Activated T-cell treated with anti-CD3 and anti-CD28 coated beads, Interleukin-2, amount 50 U/mL, for 4 hours (primary cell): ENCODE data around the gene NAV2. TPM values are rescaled to one million over a fixed set of nuclear protein-coding genes. Genes with fewer than 3 reads are reported as not detected.
"Not testable (repeated sequence)": the region's sequence is repeated elsewhere in the genome, so short reads cannot be mapped to it uniquely, and the experiment has no call there.

Source experiments
- ATAC-seq, 2 donors: fragments of 200-7000 bp; cut with Tn5 transposase; one replicate each; pipeline ENCODE4 v1.10.0; 2021
- DNase-seq: peaks from one replicate; pipeline ENCODE4 v3.0.0-alpha.2; 2020
- H3K27me3 Mint-ChIP-seq: one replicate; pipeline ENCODE4 v1.8.0; 2021; ENCODE audit warnings: low read depth, mixed read lengths
- H3K36me3 Mint-ChIP-seq: one replicate; pipeline ENCODE4 v1.8.0; 2022; ENCODE audit warnings: mixed read lengths; ENCODE audit not compliant: insufficient read depth
- H3K4me1 Mint-ChIP-seq: one replicate; pipeline ENCODE4 v1.8.0; 2021; ENCODE audit warnings: low read depth, mixed read lengths
- H3K4me3 Mint-ChIP-seq: one replicate; pipeline ENCODE4 v1.8.0; 2021; ENCODE audit warnings: mild to moderate bottlenecking, moderate library complexity, mixed read lengths
- H3K9me3 Mint-ChIP-seq: one replicate; pipeline ENCODE4 v1.8.0; 2021; ENCODE audit warnings: mixed read lengths
- total RNA-seq, 3 donors: library from RNA; stranded (reverse); gene quantifications; one replicate each; pipeline ENCODE4 v1.2.1, GENCODE V29; 2021

NAV2 gene
- total RNA-seq, 3 donors from 2014 or later = 0.08 to 0.60 (median 0.35) TPM

DNA sequence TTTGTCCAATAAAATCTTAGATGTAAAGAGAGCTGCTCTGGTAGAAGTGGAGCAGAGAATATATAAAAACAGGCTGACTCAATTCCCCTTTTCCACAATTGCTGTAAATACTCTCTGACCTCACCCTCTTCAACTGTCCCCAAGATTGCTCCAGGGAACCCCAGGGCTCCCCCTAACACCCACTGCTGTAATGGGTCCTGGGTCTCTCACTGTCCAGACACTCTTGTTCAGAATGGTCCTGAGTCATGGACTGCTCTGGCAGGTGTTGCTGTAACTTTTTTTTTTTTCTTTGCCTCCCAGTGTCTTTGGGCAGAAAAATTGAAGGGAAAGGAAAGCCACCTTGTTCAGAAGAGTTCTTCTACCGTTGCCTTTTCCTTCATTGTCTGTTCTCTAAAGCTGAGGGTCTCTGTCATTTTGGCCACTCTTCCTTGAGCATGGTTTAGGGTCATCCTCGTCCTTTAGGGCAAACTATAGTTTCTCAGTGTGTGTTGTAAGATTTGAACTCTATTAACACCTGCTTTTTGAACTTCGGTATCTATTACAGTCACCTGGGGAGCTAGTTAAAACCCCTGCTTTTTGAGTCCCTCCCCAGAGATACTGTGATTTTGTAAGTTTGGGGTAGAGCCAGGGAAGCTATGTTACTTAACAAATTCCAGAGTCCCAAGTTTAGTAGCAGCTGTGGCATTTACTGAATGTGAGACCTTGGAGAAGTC is 209.5 kb downstream of the NAV2 start:
- ATAC-seq (no peak), DNase-seq (no peak)
- H3K27me3 Mint-ChIP-seq = peaks cover 2% of the 10 kb centered on the region
- H3K4me3 Mint-ChIP-seq = no peak overlapping the region
- H3K9me3 Mint-ChIP-seq = no peaks in the 10 kb centered on the region
- no peaks in the 10 kb centered on the region for H3K4me1 Mint-ChIP-seq
- no peaks in the 10 kb centered on the region for H3K36me3 Mint-ChIP-seq

DNA sequence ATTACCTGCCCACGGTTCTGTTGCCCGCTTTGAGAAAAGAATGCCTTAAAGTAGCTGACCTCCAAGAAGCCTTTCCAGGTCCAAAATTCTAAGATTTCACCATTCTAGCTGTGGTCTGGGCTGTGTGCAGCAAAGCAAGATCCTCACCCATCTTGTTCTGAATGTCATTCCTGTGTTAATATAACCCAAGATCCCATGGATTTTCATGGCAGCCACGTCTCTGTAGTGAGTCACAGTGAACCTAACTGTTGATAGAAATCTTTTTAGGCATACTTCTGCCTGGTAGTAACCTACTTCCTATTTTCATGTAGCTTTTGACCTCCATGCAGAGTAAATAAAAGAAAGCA is 210.0 kb downstream of the NAV2 start:
- H3K27me3 Mint-ChIP-seq = peaks cover 2% of the 10 kb centered on the region
- no peaks in the 10 kb centered on the region for H3K9me3 Mint-ChIP-seq
- H3K36me3 Mint-ChIP-seq = no peaks in the 10 kb centered on the region
- H3K4me3 Mint-ChIP-seq = no peak overlapping the region
- no peak for ATAC-seq
- no peaks in the 10 kb centered on the region for H3K4me1 Mint-ChIP-seq
- DNase-seq = no peak

DNA sequence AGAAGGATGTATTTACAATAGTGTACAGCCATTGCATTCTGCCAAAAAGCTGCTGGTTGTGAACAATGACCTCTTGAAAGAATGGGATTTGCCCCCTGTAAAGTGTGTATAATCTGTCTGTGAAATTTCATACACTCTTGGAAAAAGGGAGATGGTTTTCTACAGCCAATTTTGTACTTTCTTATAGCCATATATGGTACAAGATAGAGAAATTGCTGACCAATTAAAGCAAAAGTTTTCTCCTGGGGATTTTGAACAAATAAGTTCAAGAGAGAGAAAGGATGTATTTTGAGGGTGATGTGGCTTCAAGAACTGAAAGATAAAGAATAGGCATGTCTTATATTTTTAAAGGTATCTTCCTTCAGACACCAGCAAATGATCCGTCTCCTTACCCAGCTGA is 211.0 kb downstream of the NAV2 start:
- H3K36me3 Mint-ChIP-seq = no peaks in the 10 kb centered on the region
- no peaks in the 10 kb centered on the region for H3K4me1 Mint-ChIP-seq
- H3K4me3 Mint-ChIP-seq = no peak overlapping the region

DNA sequence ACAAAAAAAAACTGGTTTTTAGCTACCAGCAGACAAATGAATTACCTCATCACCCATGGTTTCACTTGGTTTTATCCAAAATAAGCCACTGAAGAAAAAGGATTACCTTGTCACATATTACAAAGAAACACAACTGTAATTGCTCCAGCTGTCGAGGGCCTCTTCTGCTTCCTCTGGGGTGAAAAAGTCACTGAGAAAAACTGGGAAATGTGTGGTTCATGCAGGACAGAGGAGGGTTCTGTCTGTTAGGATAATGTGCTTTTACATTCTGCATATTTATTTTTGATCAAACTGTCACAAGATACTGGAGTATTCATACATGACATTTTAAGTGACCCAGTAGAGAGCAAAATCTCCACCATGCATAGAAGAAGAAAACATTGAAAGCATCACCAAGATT is 211.7 kb downstream of the NAV2 start:
- no peaks in the 10 kb centered on the region for H3K9me3 Mint-ChIP-seq
- no peaks in the 10 kb centered on the region for H3K4me1 Mint-ChIP-seq
- ATAC-seq (no peak), DNase-seq (no peak)
- peaks cover under 1% of the 10 kb centered on the region for H3K27me3 Mint-ChIP-seq
- H3K36me3 Mint-ChIP-seq = no peaks in the 10 kb centered on the region
- no peak overlapping the region for H3K4me3 Mint-ChIP-seq

More for the DNA sequence above, 211.0 kb downstream of the NAV2 start:
- ATAC-seq = no peak
- Mint-ChIP-seq H3K9me3 (no peaks in the 10 kb centered on the region), H3K27me3 (peaks cover 2% of the 10 kb centered on the region)
- no peak for DNase-seq

DNA sequence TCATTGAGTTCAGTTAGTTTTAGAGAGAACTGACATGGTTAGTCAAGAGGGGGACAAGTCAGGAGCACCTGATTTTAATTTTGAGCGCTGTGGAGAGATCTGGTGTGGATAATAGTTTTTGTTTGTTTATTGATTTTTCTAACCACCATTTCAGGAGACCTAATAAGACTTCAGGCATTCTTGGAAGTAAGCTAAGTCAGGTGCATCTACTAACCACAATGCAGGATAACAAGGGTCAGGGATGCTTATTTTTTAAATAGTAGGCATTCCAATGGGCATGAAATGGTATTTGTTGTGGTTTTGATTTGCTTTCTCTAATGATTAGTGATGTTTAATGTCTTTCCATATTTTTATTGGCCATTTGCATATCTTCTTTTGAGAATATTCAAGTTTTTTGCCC is 212.1 kb downstream of the NAV2 start:
- Mint-ChIP-seq H3K4me3 (no peak overlapping the region), H3K36me3 (no peaks in the 10 kb centered on the region), H3K27me3 (no peaks in the 10 kb centered on the region), H3K4me1 (no peaks in the 10 kb centered on the region), H3K9me3 (no peaks in the 10 kb centered on the region)
- ATAC-seq (no peak), DNase-seq (no peak)

DNA sequence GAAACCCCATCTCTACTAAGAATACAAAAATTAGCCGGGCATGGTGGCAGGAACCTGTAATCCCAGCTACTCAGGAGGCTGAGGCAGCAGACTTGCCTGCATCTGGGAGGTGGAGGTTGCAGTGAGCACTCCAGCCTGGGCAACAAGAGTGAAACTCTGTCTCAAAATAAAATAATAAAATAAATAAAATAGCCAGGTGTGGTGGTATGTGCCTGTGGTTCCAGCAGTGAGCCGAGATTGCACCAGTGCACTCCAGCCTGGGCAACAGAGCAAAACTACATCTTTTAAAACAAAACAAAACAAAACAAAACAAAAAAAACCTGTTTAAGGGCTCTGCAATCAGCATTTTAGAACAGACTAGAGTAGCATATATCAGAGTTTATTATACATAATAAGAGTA is 214.8 kb downstream of the NAV2 start:
- not testable (repeated sequence) for H3K9me3 Mint-ChIP-seq, H3K4me3 Mint-ChIP-seq, DNase-seq, H3K4me1 Mint-ChIP-seq, H3K36me3 Mint-ChIP-seq, ATAC-seq, H3K27me3 Mint-ChIP-seq

DNA sequence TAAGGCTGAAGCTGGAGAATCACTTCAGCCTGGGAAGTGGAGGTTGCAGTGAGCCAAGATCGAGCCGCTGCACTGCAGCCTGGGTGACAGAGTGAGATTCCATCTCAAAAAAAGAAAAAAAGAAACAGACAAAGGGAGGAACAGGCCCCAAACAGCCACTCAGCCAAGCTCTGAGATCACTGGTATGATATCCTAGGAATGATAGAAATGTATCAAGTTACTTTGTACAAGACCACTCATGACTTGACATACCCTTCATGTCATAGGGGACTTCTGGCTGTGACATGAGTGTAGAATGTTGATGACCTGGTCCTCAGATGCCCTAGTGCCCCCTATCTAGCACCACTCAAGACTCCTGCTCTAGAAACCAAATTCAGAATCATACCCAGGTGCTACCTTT is 216.5 kb downstream of the NAV2 start:
- Mint-ChIP-seq H3K4me1 (no peaks in the 10 kb centered on the region), H3K9me3 (no peaks in the 10 kb centered on the region), H3K27me3 (no peaks in the 10 kb centered on the region), H3K4me3 (no peak overlapping the region), H3K36me3 (no peaks in the 10 kb centered on the region)
- DNase-seq = no peak
- ATAC-seq = no peak

DNA sequence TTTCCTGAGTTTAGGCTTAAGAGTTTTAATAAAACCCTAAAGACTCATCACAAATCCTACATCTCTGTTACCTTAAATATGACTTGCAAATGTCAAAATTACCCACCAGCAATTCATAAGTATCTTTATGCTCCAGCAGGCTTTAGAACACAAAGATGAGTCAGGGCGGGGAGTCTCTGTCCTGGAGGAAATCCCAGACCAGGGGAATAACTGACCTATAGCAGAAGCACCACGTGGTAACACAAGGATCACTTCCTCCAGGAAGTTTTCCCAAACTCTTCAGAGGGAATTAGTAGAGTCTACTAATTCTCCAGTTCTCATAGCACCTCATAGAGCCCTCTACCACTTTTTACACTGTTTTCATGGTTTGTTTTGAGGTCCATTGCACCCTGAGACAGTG is 217.0 kb downstream of the NAV2 start:
- DNase-seq (no peak), ATAC-seq (no peak)
- H3K4me3 Mint-ChIP-seq = no peak overlapping the region
- no peaks in the 10 kb centered on the region for H3K36me3 Mint-ChIP-seq
- no peaks in the 10 kb centered on the region for H3K27me3 Mint-ChIP-seq
- H3K4me1 Mint-ChIP-seq = no peaks in the 10 kb centered on the region
- no peaks in the 10 kb centered on the region for H3K9me3 Mint-ChIP-seq

DNA sequence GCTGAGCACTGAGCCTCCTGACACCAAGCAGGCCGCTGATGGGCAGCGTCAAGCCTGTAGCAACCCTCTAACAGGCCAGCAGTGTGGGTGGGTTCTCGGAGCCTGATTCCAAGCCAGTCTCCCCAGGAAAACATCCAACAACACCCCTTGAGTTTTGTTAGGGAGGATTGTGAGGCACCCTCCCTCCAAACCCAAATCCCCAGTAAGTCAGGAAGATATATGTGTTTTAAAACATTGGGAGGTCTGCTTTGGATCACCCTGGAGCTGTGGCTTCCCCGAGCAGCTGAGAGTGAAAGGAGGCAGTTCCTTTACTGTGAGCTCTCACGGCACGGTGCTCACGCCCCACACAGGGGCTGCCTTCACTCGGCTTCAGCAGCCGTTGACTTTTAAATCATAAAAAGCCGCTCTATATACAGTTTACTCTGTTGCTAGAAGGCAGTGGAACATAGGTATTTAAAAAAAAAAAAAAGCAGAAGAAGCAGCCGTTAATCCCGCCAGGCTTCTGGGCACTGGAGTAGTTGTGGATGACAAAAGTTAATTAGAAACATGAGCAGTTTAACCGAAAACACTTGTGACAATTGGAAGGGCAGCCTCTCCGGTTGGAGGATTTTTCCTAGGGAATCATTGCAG is 218.6 kb downstream of the NAV2 start:
- Mint-ChIP-seq H3K4me3 (no peak overlapping the region), H3K9me3 (no peaks in the 10 kb centered on the region), H3K27me3 (no peaks in the 10 kb centered on the region), H3K4me1 (no peaks in the 10 kb centered on the region), H3K36me3 (no peaks in the 10 kb centered on the region)
- no peak for ATAC-seq
- DNase-seq = no peak

DNA sequence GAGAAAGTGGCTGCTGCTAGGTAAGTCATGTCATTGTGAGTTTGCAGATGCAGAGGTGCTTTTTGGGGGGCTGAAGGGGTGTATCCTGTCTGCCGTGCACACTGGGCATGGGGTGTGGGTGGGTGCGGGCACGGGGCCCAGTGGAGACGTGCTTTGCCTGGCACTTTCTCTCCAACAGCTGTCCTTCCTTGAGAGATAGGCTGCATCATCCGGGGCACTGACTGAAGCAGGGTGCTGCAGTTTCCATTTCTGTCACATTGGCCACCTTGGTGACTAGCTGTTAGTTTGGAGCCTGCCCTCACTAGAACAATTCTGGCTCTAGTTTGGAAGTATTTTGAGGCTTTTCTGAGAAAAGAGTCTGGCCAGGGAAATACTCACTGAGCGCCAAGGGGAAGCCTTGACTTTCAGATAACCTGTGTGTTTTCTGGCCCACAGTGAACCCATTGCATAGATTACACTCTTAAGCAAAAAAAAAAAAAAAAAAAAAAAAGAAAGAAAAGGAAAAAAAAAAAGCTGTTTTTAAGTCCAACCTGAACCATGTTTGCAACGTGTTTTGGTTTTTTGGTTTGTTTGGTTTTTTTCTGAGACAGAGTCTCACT is 219.2 kb downstream of the NAV2 start:
- H3K4me1 Mint-ChIP-seq = no peaks in the 10 kb centered on the region
- H3K27me3 Mint-ChIP-seq = no peaks in the 10 kb centered on the region
- H3K9me3 Mint-ChIP-seq = no peaks in the 10 kb centered on the region
- H3K36me3 Mint-ChIP-seq = no peaks in the 10 kb centered on the region
- DNase-seq = no peak
- ATAC-seq = no peak
- no peak overlapping the region for H3K4me3 Mint-ChIP-seq

DNA sequence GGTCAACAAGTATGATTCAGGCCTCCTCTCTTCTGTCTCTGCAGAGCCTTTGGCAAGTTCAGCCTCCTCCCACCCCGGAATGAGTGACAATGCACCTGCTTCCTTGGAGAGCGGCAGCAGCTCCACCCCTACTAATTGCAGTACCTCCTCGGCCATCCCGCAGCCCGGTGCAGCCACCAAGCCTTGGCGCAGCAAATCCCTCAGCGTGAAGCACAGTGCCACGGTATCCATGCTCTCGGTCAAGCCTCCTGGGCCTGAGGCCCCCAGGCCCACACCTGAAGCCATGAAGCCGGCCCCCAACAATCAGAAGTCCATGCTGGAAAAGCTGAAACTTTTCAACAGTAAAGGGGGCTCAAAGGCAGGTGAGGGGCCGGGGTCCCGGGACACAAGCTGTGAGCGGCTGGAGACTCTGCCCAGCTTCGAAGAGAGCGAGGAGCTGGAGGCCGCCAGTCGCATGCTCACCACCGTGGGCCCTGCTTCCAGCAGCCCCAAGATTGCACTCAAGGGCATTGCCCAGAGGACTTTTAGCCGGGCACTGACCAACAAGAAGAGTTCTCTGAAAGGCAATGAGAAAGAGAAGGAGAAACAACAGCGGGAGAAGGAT is 220.6 kb downstream of the NAV2 start:
- H3K9me3 Mint-ChIP-seq = no peaks in the 10 kb centered on the region

DNA sequence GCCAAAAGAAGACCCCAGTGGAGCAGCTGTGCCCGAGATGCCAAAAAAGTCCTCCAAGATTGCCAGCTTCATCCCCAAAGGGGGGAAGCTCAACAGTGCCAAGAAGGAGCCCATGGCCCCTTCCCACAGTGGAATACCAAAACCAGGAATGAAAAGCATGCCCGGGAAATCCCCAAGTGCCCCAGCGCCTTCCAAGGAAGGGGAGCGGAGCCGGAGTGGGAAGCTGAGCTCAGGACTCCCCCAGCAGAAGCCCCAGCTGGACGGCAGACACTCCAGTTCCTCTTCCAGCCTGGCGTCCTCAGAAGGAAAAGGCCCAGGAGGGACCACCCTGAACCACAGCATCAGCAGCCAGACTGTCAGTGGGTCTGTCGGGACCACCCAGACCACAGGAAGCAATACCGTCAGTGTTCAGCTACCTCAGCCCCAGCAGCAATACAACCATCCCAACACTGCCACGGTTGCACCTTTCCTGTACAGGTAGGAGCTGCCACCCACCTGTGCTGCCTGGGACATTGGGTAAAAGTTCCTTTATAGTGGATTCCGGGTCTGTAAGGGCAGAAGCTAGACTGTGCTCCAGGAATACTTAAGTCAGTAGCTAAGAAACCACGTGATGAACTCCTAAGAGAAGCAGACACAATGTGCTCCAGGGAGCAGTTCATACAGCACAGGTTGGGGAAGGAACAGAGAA is 221.3 kb downstream of the NAV2 start:
- Mint-ChIP-seq H3K27me3 (no peaks in the 10 kb centered on the region), H3K4me3 (no peak overlapping the region), H3K9me3 (no peaks in the 10 kb centered on the region), H3K36me3 (no peaks in the 10 kb centered on the region), H3K4me1 (no peaks in the 10 kb centered on the region)
- no peak for ATAC-seq
- no peak for DNase-seq

More for the DNA sequence above, 220.6 kb downstream of the NAV2 start:
- Mint-ChIP-seq H3K36me3 (no peaks in the 10 kb centered on the region), H3K4me1 (no peaks in the 10 kb centered on the region), H3K27me3 (no peaks in the 10 kb centered on the region), H3K4me3 (no peak overlapping the region)
- DNase-seq (no peak), ATAC-seq (no peak)

DNA sequence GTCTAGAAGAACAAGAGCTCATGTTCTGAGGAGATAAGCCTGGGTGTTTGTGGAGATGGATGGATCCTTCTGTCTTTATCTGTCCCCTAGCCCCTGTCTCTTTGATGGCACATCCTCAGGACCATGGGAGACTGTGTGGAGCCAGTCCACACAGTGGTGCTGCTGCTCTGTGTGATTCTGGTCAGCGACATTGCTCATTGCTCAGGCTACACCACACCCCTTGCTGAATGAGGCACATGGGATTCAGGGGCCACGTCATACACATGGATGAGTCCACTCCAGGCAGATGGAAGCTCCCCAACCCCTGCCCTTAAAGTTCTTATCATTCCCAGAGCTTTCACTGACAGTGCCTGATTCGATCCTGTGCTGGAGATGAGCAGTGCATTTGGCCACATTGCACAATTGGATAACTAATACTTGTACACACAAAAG is 222.2 kb downstream of the NAV2 start:
- ATAC-seq = no peak
- DNase-seq = no peak
- Mint-ChIP-seq H3K4me1 (no peaks in the 10 kb centered on the region), H3K9me3 (no peaks in the 10 kb centered on the region), H3K36me3 (no peaks in the 10 kb centered on the region), H3K4me3 (no peak overlapping the region), H3K27me3 (no peaks in the 10 kb centered on the region)

DNA sequence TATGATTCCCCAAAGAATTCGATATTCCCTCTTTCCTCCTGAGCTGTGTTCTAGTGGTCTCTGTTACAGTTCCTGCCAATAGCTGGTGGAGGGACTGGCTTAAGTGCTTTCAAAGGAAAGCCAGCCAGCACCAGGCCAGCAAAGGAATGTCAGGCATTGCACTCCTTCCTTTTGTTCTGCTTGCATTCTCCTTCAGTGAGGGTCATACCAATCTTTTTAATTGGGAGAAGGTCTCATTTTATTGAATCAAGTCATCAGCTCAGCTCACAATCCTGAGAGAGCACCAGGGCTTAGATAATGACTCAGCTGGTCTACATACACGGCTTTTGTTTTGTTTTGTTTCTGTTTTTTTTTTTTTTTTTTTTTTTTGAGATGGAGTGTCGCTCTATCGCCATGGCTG is 222.9 kb downstream of the NAV2 start:
- no peak for ATAC-seq

More for the DNA sequence above, 222.9 kb downstream of the NAV2 start:
- no peaks in the 10 kb centered on the region for H3K4me1 Mint-ChIP-seq
- H3K4me3 Mint-ChIP-seq = no peak overlapping the region
- no peak for DNase-seq
- H3K36me3 Mint-ChIP-seq = no peaks in the 10 kb centered on the region
- no peaks in the 10 kb centered on the region for H3K27me3 Mint-ChIP-seq
- no peaks in the 10 kb centered on the region for H3K9me3 Mint-ChIP-seq
